Activated T-helper 1 cell treated with anti-CD3 and anti-CD28 coated beads, Interleukin-12 subunit alpha, Interleukin-12 subunit beta, Interleukin-2, Interleukin-4 antibody, amounts not matched to agents 30 ng/mL and 10 ng/mL and 1 ng/mL, durations not matched to agents 14 hours and 24 hours and 36 hours (primary cell): Measurements from ENCODE around the gene BCL10. TPM values are rescaled to one million over a fixed set of nuclear protein-coding genes. Genes with fewer than 3 reads are reported as not detected.

ENCODE experiments used
- DNase-seq: peaks from one replicate; pipeline ENCODE4 v3.0.0; 2021; ENCODE audit warnings: low spot score
- H3K27ac Mint-ChIP-seq: one replicate; pipeline ENCODE4 v1.8.0; 2021; ENCODE audit warnings: mild to moderate bottlenecking, mixed read lengths
- H3K27me3 Mint-ChIP-seq: one replicate; pipeline ENCODE4 v1.8.0; 2022; ENCODE audit warnings: mild to moderate bottlenecking, moderate library complexity, mixed read lengths; ENCODE audit not compliant: insufficient read depth
- H3K36me3 Mint-ChIP-seq: one replicate; pipeline ENCODE4 v1.8.0; 2021; ENCODE audit warnings: low read depth, mixed read lengths
- H3K4me1 Mint-ChIP-seq: one replicate; pipeline ENCODE4 v1.8.0; 2021; ENCODE audit warnings: low read depth, mixed read lengths
- H3K4me3 Mint-ChIP-seq: one replicate; pipeline ENCODE4 v1.8.0; 2021; ENCODE audit warnings: mild to moderate bottlenecking, moderate library complexity, mixed read lengths
- H3K9me3 Mint-ChIP-seq: one replicate; pipeline ENCODE4 v1.8.0; 2021; ENCODE audit warnings: mixed read lengths
- intact Hi-C: fragments of 100-400 bp; cut with micrococcal nuclease; formaldehyde crosslinking; loops from one replicate; pipeline ENCODE4 v1.15.1; 2024
- total RNA-seq: library from RNA; stranded (reverse); gene quantifications from 2 replicates; pipeline ENCODE4 v1.2.3, GENCODE V29; 2022

BCL10 gene
- total RNA-seq, result 25.1 and 28.8 TPM in 2 replicates

DNA sequence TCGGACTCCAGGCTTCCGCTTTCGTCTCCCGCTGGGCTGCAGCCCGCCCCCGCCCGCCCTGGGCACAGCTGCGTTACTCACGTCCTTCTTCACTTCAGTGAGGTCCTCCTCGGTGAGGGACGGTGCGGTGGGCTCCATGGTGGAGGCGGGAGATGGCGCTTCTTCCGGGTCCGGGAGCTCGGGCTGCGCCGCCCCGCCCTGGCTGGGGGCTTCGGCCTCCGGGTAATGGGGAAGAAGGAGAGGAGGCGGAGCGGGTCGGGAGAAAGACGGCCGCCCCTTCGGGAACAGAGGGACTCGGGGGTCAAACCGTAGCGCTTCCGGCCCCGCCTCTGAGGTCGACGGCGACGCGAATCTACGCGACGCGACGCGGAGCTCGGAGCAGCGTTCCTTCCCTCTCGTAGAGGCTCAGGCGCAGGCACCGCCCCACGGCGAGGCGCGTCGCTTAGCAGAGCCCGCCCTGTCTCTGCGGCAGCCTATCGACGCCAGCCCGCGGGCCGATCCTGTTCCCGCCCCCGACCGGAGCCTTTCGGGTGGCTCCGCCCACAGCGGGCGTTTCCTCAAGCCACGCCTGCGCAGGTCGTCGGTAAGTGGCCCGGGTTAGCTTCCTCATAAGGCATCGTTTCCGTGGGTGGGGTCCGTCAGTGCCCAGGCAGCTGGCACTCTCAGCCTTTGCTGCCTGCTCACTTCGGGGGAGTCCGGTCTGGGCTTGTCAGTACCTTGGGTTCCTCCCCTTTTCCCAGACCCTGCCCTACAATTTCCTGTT lies at the start of gene BCL10:
BCL10 (minus strand) TSS at position 418 of the 763 bp plus-strand sequence; CDS start at position 138, 280 bp downstream.
- peaks cover 11% of the 10 kb centered on the region for H3K27me3 Mint-ChIP-seq
- H3K4me3 Mint-ChIP-seq, result peak within 1 kb of the TSS; percentile 88
- no peaks in the 10 kb centered on the region for H3K9me3 Mint-ChIP-seq
- peaks cover 67% of the 10 kb centered on the region for H3K4me1 Mint-ChIP-seq
- intact Hi-C loops, result loop anchor here (1.0 to 10.0 kb wide), 16 partner anchors 17 to 1636 kb away; partner anchors contain the start of genes C1orf52, HS2ST1, MCOLN2 and ODF2L
- peak; percentile 98 for DNase-seq
- peak within 1 kb of the TSS; percentile 87 for H3K27ac Mint-ChIP-seq
- H3K36me3 Mint-ChIP-seq, result peaks cover 26% of the 10 kb centered on the region

DNA sequence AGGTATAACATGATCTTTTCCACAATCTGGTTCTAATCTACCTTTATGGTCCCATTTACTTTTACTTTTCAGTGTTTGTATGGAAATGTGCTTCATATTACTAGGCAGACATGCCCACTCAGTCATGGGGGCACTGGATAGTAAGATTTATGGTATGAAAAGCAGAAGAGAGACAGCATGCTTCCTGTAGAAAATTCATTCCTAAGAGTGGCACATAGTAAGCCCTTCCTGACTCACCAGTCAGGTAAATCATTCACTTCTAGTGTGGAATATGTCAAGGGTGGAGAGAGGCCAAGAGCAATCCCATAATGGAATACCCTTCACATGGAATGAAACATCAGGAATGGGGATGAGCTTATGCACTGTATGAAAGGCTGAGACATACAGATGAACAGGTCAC lies 49.5 kb upstream of the BCL10 start:
- Mint-ChIP-seq H3K4me1 (peaks cover 5% of the 10 kb centered on the region), H3K27ac (no peak overlapping the region), H3K36me3 (no peaks in the 10 kb centered on the region), H3K9me3 (no peaks in the 10 kb centered on the region), H3K27me3 (peaks cover 36% of the 10 kb centered on the region), H3K4me3 (no peak overlapping the region)
- no peak for DNase-seq
- intact Hi-C loops, result no loop called here

DNA sequence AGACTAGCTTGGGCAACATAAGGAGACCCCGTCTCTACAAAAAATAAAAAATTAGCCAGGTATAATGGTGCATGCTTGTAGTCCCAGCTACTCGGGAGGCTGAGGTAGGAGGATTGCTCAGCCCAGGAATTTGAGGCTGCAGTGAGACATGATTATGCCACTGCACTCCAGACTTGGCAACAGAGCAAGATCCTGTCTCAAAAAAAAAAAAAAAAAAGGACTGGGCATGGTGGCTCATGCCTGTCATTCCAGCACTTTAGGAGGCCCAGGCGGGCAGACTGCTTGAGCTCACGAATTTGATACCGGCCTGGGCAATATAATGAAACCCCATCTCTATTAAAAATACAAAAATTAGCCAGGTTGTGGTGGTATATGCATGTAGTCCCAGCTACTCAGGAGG lies 47.3 kb upstream of the BCL10 start:
- no peaks in the 10 kb centered on the region for H3K36me3 Mint-ChIP-seq
- no peak overlapping the region for H3K4me3 Mint-ChIP-seq
- H3K27me3 Mint-ChIP-seq, result peaks cover 41% of the 10 kb centered on the region
- intact Hi-C loops, result no loop called here
- H3K27ac Mint-ChIP-seq, result no peak overlapping the region
- no peaks in the 10 kb centered on the region for H3K9me3 Mint-ChIP-seq
- peaks cover 10% of the 10 kb centered on the region for H3K4me1 Mint-ChIP-seq
- DNase-seq, result no peak

DNA sequence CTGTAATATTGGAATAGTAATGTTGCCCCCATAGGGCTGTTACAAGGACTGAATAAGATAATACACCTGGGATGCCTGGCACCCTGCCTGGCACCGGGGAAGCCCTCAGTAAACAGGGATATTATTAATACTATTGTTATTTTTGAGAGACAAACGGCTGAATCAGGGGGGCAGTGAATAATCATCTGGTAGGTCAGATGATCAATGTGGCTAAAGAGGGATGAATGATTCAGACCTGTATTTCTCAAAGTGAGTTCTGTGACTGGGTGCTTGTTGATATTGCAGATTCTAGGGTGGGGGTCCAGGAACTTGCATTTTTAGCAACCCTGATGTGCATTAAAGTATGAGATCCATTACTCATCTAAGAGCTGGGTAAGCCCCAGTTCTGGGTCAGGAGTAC lies 46.2 kb upstream of the BCL10 start:
- no peak overlapping the region for H3K4me3 Mint-ChIP-seq
- H3K36me3 Mint-ChIP-seq, result no peaks in the 10 kb centered on the region
- H3K9me3 Mint-ChIP-seq, result no peaks in the 10 kb centered on the region
- no peak overlapping the region for H3K27ac Mint-ChIP-seq
- no peak for DNase-seq
- H3K27me3 Mint-ChIP-seq, result peaks cover 48% of the 10 kb centered on the region
- intact Hi-C loops, result no loop called here
- peaks cover 10% of the 10 kb centered on the region for H3K4me1 Mint-ChIP-seq

DNA sequence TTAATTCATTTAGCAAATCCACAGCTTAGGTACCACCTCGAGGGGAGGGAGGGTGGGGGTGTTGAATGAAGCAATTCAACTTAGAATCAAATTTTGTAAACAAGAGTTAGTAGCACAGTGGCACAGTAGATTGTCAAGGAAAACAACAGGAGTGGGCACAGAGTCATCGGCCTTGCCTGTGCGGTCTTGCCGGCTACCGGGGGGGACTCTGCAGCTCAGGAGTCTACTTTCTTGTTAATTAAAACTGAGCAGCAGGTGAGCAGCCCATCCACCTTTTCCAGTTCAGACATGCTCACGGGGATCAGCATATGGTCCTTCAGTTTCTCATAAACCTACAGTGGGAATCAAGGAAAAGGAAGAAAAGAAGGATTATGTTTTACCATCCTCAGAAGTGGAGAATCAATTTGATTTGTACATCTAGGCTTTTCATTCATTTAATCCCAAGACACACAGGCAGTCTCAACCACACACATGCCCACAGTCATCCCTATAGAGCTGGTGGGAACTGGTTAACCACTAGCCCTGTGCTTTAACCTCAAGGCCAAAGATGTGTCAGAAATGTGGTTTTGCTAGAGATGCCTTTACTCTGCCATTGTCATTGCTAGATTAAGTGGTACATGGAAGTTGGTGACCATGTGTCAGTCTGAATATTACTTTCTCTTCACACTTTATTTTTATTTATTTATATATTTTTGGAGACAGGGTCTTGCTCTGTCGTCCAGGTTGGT lies 45.0 kb upstream of the BCL10 start:
- Mint-ChIP-seq H3K27me3 (peaks cover 51% of the 10 kb centered on the region), H3K4me1 (peaks cover 10% of the 10 kb centered on the region)
- intact Hi-C loops, result loop anchor here (1.0 kb wide), 2 partner anchors 23 to 45 kb away; partner anchors contain the start of gene BCL10

DNA sequence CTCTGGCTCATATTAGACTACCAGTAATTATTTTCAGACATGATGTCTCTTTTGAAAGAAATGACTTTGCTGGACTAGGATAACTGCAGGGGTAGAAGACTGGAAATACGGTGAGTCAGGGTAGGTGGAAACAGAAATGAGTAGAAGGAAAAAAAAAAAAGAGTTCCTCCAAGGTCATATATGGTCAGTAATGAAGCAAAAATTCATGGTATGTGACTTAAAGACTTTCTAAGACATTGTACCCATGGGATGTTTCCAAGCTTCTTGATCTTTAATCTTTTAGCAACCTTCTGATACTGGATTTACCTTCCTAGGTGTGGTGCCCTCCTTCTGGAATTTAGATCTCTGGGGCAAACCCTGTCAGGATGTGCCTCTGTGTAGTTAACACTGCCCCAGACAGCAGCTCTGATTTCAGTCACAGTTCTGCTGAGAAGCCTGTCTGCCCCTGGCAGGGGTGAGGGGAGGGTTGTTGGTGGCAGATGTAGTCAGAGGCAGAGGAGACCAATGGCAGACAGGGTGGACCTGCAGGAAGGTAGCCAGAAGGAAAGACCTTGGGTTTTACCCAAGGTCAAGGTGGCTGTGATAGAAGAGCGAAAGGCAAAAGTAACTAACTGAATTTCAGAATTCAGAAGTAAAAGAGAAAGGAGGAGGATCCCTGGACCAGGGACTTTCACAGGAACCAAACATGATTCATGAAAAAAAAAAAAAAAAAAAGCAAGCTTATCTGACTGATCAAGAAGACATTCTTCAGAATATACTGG lies 44.1 kb upstream of the BCL10 start:
- Mint-ChIP-seq H3K9me3 (no peaks in the 10 kb centered on the region), H3K4me1 (peaks cover 10% of the 10 kb centered on the region), H3K36me3 (no peaks in the 10 kb centered on the region), H3K27ac (no peak overlapping the region), H3K27me3 (peaks cover 54% of the 10 kb centered on the region), H3K4me3 (no peak overlapping the region)
- DNase-seq, result no peak
- intact Hi-C loops, result loop anchor here (1.0 kb wide), 2 partner anchors 22 to 44 kb away; partner anchors contain the start of gene BCL10

More for the DNA sequence above, 45.0 kb upstream of the BCL10 start:
- no peak overlapping the region for H3K4me3 Mint-ChIP-seq
- no peaks in the 10 kb centered on the region for H3K36me3 Mint-ChIP-seq
- DNase-seq, result no peak
- H3K9me3 Mint-ChIP-seq, result no peaks in the 10 kb centered on the region
- H3K27ac Mint-ChIP-seq, result no peak overlapping the region

DNA sequence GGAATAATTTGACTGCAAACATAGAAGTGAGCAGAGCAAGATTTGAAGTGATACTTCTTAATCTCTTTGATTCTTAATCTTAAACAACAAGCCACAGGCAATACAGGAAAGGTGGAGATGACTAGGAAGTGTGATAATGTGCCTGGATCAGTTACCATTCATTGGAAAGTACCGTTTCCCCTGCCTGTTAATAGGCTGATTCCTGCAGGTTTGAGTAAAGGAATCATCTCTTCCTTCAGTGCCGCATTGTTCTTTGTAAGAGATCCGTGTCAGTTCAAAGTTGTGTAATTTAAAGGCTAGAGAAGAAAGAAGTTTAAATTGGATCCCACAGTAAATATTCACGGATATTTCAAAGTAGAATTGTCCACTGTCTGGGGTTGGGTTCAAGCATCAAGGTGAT lies 43.5 kb upstream of the BCL10 start:
- Mint-ChIP-seq H3K4me1 (peaks cover 10% of the 10 kb centered on the region), H3K27me3 (peaks cover 50% of the 10 kb centered on the region)
- intact Hi-C loops, result no loop called here

DNA sequence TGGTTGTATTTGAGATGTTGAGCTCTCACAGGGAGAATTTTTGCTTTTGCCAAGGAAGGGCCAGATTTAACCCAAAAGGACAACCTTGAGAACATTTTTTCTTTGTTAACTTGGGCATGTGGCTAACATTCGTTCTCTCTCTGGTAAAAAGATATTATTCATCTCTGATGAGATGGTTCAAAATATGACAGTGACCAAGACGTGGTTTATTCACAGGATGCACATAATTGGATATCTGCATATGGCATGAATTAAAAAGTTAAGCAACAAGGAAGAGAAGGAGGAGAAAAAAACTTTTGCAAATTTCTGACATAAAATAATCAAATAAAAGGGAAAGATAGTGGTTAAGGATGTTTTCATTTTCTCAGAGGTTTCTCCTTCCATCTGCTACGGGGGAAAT lies 43.1 kb upstream of the BCL10 start:
- Mint-ChIP-seq H3K27ac (no peak overlapping the region), H3K4me1 (peaks cover 10% of the 10 kb centered on the region), H3K9me3 (no peaks in the 10 kb centered on the region), H3K4me3 (no peak overlapping the region), H3K36me3 (no peaks in the 10 kb centered on the region), H3K27me3 (peaks cover 52% of the 10 kb centered on the region)
- intact Hi-C loops, result no loop called here
- DNase-seq, result no peak

More for the DNA sequence above, 43.5 kb upstream of the BCL10 start:
- DNase-seq, result no peak
- no peak overlapping the region for H3K4me3 Mint-ChIP-seq
- no peak overlapping the region for H3K27ac Mint-ChIP-seq
- H3K9me3 Mint-ChIP-seq, result no peaks in the 10 kb centered on the region
- no peaks in the 10 kb centered on the region for H3K36me3 Mint-ChIP-seq

DNA sequence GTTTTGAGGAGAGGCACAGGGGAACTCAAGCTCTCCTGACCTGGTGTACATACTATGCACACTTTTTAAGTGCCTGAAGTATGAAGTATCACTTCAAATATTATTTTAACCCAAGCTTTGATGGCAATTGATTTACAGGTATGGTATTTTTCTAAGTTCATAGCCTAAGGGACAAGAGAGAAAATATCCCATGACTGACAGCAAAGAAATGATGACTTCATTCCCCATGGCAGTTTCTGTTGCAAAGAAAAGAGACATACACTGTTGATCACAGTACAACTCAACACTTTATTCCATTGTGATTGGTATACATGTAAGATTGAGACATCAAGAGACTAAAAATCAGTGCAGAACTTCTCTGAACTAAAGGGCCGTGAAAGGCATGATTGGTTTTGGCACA lies 41.8 kb upstream of the BCL10 start:
- no peaks in the 10 kb centered on the region for H3K9me3 Mint-ChIP-seq
- no peaks in the 10 kb centered on the region for H3K36me3 Mint-ChIP-seq
- H3K4me3 Mint-ChIP-seq, result no peak overlapping the region
- peaks cover 10% of the 10 kb centered on the region for H3K4me1 Mint-ChIP-seq
- intact Hi-C loops, result no loop called here
- no peak for DNase-seq
- no peak overlapping the region for H3K27ac Mint-ChIP-seq
- H3K27me3 Mint-ChIP-seq, result peaks cover 55% of the 10 kb centered on the region

DNA sequence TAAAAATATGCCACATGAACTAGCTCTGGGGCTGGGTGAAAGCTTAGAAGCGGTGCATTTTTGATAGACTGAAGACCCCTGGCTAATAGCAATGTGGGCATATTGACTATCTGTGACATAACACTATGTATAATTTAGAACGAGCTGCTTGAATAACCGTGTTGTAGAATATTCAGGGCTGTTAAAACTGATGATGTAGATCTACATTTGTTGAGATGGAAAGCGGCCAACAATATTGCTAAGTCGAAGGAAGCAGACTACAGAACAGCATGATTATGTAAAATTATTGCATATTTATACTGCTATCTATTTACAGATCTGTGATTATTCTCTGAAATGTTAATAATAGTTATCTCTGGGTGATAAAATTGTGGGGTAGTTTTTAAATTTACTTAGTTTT lies 41.1 kb upstream of the BCL10 start:
- Mint-ChIP-seq H3K4me3 (no peak overlapping the region), H3K4me1 (peaks cover 10% of the 10 kb centered on the region), H3K27ac (no peak overlapping the region), H3K36me3 (no peaks in the 10 kb centered on the region), H3K9me3 (no peaks in the 10 kb centered on the region), H3K27me3 (peaks cover 53% of the 10 kb centered on the region)
- no peak for DNase-seq
- intact Hi-C loops, result loop anchor here (1.0 kb wide), 1 partner anchor 9 kb away; no protein-coding TSS in a partner anchor

DNA sequence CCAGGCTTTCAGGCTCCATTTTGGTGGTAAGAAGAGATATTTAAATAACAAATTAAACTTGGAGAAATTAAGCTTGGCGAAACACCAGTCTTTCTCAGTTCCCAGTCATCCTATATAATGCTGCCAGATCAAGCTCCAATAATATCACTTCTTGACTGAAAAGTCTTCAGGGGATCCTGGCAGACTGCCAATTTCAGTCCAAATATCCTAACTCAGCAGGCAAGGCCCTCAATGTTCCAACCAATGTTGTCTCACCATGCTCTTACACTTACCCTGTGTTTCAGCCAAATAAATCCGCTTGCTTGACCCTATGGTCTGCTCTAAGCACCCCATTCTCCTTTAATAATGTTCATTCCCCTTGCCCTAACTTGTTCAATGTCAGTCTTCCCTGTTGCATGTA lies 39.9 kb upstream of the BCL10 start:
- peaks cover 7% of the 10 kb centered on the region for H3K4me1 Mint-ChIP-seq
- DNase-seq, result no peak
- no peak overlapping the region for H3K27ac Mint-ChIP-seq
- no peaks in the 10 kb centered on the region for H3K9me3 Mint-ChIP-seq
- intact Hi-C loops, result no loop called here
- H3K4me3 Mint-ChIP-seq, result no peak overlapping the region
- H3K36me3 Mint-ChIP-seq, result no peaks in the 10 kb centered on the region
- H3K27me3 Mint-ChIP-seq, result peaks cover 54% of the 10 kb centered on the region

DNA sequence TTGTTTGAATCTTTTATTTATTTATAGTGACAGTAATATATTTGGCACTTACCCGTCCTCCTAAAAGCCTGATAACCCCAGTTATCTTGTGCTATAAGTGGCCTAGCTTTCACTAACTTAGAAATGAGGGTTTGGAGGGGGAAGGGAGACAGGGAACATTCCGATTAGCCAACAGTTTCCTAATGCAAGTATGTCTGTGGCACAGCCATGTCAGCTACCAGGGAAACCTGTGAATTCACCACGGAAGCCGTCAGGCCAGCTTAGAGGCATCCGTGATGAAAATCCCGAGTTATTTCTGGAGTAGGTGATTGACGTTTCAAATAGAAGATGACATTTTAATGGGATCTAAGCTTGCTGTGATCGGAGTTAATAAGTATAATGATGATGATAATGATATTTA lies 39.4 kb upstream of the BCL10 start:
- Mint-ChIP-seq H3K27ac (no peak overlapping the region), H3K27me3 (peaks cover 55% of the 10 kb centered on the region), H3K4me1 (peaks cover 4% of the 10 kb centered on the region), H3K4me3 (no peak overlapping the region), H3K9me3 (no peaks in the 10 kb centered on the region), H3K36me3 (no peaks in the 10 kb centered on the region)
- intact Hi-C loops, result no loop called here
- DNase-seq, result no peak
